ENCODE results near the gene RTP5. TPM values are rescaled to one million over a fixed set of nuclear protein-coding genes. Genes with fewer than 3 reads are reported as not detected.

RTP5 gene
- total and polyA plus RNA-seq, 7 donors: 0.16 to 0.19 TPM; not detected in 5

- no peak for DNase-seq
- TF ChIP-seq EP300 (IDR thresholded peaks at IDR 0.05) (no peak), CTCF (IDR thresholded peaks at IDR 0.05) (no peak), POLR2AphosphoS5 (IDR thresholded peaks at IDR 0.05) (no peak), POLR2A (IDR thresholded peaks at IDR 0.05) (no peak)
- no peak overlapping the region for H3K4me3 ChIP-seq
- no peaks in the 10 kb centered on the region for H3K27me3 ChIP-seq
- H3K27ac ChIP-seq: no peak overlapping the region
- 78 to 89% methylated on average over 23 of the region's 23 CpGs for WGBS, 2 donors
- peaks cover 0 to 7% (median 3%) of the 10 kb centered on the region in 4 donors for H3K4me1 ChIP-seq
- H3K36me3 ChIP-seq: no peaks in the 10 kb centered on the region
- H3K9me3 ChIP-seq: no peaks in the 10 kb centered on the region
- intact Hi-C loops (cut with DNase I): no loop called here
Observed at GRCh38 chr2:241894056-241894641, 24.6 kb downstream of the RTP5 start.

- no peak overlapping the region for H3K4me3 ChIP-seq
- no peak for TF ChIP-seq POLR2A (IDR thresholded peaks at IDR 0.05)
- no peak for TF ChIP-seq CTCF (IDR thresholded peaks at IDR 0.05)
- TF ChIP-seq POLR2AphosphoS5 (IDR thresholded peaks at IDR 0.05): no peak
- intact Hi-C loops (cut with DNase I): no loop called here
- DNase-seq: no peak
- no peaks in the 10 kb centered on the region for H3K9me3 ChIP-seq
- H3K4me1 ChIP-seq: peaks cover 0 to 7% (median 3%) of the 10 kb centered on the region in 4 donors
- WGBS, 2 donors: 92 to 93% methylated on average over 28 of the region's 28 CpGs
- H3K27me3 ChIP-seq: no peaks in the 10 kb centered on the region
- H3K27ac ChIP-seq: no peak overlapping the region
- H3K36me3 ChIP-seq: no peaks in the 10 kb centered on the region
Observed at GRCh38 chr2:241894681-241895426, 25.3 kb downstream of the RTP5 start.

- no peak overlapping the region for H3K4me3 ChIP-seq
- no peak for DNase-seq
- intact Hi-C loops (cut with DNase I): no loop called here
Observed at GRCh38 chr2:241895427-241895711, 25.8 kb downstream of the RTP5 start.

GRCh38 chr2:241895712-241896641, 26.4 kb downstream of the RTP5 start:
- H3K9me3 ChIP-seq: no peaks in the 10 kb centered on the region
- H3K27me3 ChIP-seq: peaks cover 0 to 8% (median 0%) of the 10 kb centered on the region in 3 donors
- H3K27ac ChIP-seq: peak overlapping the region in 2 of 4 donors; percentile 7 to 53

More at GRCh38 chr2:241895427-241895711, 25.8 kb downstream of the RTP5 start:
- no peaks in the 10 kb centered on the region for H3K36me3 ChIP-seq
- H3K4me1 ChIP-seq: peaks cover 0 to 7% (median 5%) of the 10 kb centered on the region in 4 donors
- H3K27me3 ChIP-seq: peaks cover 0 to 2% (median 0%) of the 10 kb centered on the region in 3 donors
- WGBS, 2 donors: 93 to 95% methylated on average over 11 of the region's 11 CpGs
- TF ChIP-seq POLR2AphosphoS5 (IDR thresholded peaks at IDR 0.05) (no peak), CTCF (IDR thresholded peaks at IDR 0.05) (no peak), EP300 (IDR thresholded peaks at IDR 0.05) (no peak), POLR2A (IDR thresholded peaks at IDR 0.05) (no peak)
- H3K9me3 ChIP-seq: no peaks in the 10 kb centered on the region
- H3K27ac ChIP-seq: no peak overlapping the region

More at GRCh38 chr2:241895712-241896641, 26.4 kb downstream of the RTP5 start:
- Histone ChIP-seq H3K4me3 (no peak overlapping the region), H3K36me3 (no peaks in the 10 kb centered on the region), H3K4me1 (peaks cover 0 to 7% (median 5%) of the 10 kb centered on the region in 4 donors)
- DNase-seq: no peak
- TF ChIP-seq POLR2A (IDR thresholded peaks at IDR 0.05) (no peak), CTCF (IDR thresholded peaks at IDR 0.05) (no peak), POLR2AphosphoS5 (IDR thresholded peaks at IDR 0.05) (no peak), EP300 (IDR thresholded peaks at IDR 0.05) (no peak)
- intact Hi-C loops (cut with DNase I): no loop called here
- WGBS, 2 donors: 47 to 78% methylated on average over 26 of the region's 26 CpGs
